NB4 (cell line): ENCODE measurements around the gene HS6ST2.

Experiments used
- CTCF ChIP-seq: IDR thresholded peaks from one replicate; pipeline ENCODE4 v1.5.1; 2012; ENCODE audit warnings: low read depth, low read length
- MYC ChIP-seq: IDR thresholded peaks from 2 replicates; pipeline ENCODE4 v1.6.1; 2011; ENCODE audit warnings: low read depth, low read length
- POLR2A ChIP-seq: IDR thresholded peaks from 2 replicates; pipeline ENCODE4 v1.6.1; 2011; ENCODE audit warnings: mild to moderate bottlenecking; ENCODE audit not compliant: insufficient read length; ENCODE audit errors: extremely low read depth

DNA sequence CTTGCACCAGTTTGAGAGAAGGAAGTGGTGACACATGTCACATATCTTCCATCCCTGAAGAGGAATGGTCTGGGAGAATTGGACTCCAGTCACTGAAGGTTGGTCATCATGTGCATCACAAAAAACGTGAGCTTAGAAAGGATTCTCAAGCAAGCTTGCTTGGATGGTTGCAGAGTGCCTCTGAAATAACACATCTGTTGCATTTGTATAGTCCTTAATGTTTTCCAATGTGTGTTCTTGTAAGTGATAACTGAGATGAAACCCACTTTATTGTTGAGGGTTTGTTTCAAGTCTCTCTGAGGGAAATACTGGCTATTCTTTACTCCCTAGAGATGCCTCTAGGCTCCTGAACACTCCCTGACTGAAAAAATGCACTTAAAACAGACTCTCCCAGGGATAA lies 285.1 kb downstream of the HS6ST2 start:
- TF ChIP-seq CTCF (no peak), POLR2A (no peak), MYC (no peak)
